NCI-H2227 treated with DMSO at 0.1 percent for 48 hours (cell line): ENCODE measurements around the gene ALPI.
"Not testable (repeated sequence)": the region's sequence is repeated elsewhere in the genome, so short reads cannot be mapped to it uniquely, and the experiment has no call there.

Experiments used
- DNase-seq: peaks from one replicate; lab custom pipeline; 2025; lab: John Stamatoyannopoulos, UW

ALPI gene

GRCh38 chr2:232441922-232442321 lies 14.0 kb upstream of the ALPI start:
- not testable (repeated sequence) for DNase-seq

DNA sequence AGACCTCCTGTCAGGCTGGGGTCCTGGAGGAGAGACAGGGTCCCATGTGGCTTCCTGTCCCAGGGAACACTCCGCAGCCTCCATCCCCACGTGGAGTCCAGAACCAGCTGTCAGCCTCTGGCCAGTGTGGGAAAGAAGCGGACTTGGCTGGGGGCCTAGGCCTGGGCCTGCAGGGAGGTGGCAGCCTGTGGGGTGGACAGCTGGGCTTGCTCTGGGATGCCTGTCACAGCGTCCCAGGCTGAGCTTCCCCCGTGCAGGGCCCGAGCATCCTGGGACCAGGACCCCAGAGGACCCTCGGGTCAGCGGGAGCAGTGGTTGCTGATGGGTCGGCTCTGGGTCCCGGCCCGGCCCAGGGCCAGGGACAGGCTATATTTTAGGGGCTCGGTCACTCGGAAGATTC lies 13.5 kb upstream of the ALPI start:
- not testable (repeated sequence) for DNase-seq

DNA sequence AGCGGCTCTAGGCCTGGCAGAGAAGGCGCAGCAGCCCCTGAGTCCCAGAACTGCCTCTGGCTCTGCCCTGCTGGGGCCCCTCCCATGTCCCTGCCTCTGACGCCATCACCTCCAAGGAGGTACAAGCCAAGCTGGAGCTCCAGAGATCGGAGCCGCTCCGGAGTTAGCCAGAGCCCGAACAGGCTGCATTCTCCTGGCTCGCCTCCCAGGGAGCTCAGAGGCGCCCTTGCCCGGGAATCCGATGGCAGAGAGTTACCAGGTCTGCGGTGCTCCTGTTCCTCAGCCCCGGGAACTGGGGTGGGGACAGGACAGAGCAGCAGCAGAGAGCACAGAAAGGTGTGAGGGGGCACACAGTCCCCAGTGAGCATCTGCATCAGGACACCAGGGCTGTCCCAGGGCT lies 12.9 kb upstream of the ALPI start:
- not testable (repeated sequence) for DNase-seq

- not testable (repeated sequence) for DNase-seq
Observed at GRCh38 chr2:232443669-232444408, 12.1 kb upstream of the ALPI start.

- no peak for DNase-seq
Observed at GRCh38 chr2:232444409-232445148, 11.4 kb upstream of the ALPI start.

GRCh38 chr2:232445149-232445885 lies 10.6 kb upstream of the ALPI start:
- not testable (repeated sequence) for DNase-seq

GRCh38 chr2:232446266-232446777 lies 9.6 kb upstream of the ALPI start:
- DNase-seq, result not testable (repeated sequence)

- DNase-seq, result no peak
Observed at GRCh38 chr2:232447091-232447620, 8.8 kb upstream of the ALPI start.

- no peak for DNase-seq
Observed at GRCh38 chr2:232447638-232448303, 8.2 kb upstream of the ALPI start.

DNA sequence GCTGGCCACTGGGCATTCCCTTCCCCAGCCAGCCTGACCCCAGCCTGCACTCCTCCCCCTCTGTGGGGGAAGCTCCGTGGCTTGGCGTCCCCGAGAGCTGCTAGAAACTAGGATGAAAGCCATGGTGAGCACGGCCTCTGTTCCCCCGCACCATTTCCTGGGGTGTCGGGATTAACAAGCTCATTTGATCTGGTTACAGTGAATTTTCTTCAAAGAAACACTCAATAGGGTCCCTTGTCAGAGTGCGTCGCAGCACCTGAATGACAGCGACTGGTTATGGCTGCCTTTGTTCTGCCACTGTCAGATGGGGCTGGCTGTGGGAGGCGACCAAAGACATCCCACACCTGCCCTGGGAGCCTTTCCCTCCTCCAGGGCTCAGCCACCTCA lies 7.7 kb upstream of the ALPI start:
- no peak for DNase-seq

DNA sequence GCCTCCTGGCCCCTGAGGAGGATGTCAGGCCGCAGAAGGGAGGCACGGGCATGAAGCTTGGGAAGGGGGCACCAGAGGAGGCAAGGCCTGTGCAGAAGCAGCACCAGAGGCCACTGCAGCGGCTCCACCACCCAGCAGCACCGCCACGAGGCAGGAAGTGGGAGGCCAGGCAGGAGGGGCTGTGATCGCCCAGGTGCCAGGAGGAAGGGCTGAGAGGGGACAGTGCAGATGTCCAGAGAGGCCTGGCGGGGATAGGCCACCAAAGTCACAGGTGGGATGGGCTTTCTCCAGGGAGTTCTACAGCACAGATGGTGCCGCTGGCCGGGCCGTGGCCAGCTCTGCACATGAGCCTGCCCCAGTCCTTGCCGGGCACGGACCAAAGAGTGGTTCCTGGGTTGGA lies 6.0 kb upstream of the ALPI start:
- DNase-seq, result no peak

DNA sequence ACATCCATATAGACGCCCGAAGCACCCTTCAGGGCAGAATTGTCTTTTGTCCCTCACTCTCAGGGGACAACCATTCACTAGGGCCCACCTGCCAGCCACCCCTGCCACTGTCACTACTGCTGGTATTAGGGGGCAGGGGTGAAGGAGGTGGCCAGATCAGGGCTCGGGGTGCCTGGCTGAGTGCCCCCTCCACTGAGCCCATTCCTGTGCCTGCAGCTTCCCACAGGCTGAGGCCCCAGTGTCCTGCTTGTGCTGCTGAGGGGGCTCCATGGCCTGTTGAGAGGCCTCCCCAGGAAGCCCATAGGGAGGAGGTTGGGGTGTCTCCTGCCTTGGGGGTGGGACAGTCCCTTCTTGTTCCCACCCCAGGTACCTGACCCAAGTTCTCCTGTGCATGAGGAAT lies 4.3 kb upstream of the ALPI start:
- DNase-seq, result not testable (repeated sequence)

DNA sequence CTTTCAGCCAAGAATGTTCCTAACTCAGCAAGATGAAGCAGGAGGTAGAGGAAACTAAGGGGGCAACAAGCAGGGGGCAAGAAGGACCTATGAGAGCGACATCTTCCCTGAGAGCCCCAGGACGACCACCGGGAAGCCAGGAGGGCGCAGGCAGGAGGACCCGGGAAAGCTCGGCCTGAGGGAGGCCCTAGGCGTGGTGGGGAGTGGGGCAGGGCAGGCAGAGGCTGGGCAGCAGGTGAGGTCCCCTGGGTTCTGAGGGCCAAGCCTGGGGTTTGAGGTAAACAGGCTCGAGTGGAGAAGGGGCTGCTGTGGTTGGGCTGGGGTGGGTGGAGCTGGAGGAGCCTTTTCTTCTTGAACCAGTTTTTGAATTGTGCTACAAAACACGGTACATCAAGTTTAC lies 1.3 kb upstream of the ALPI start:
- DNase-seq, result no peak

DNA sequence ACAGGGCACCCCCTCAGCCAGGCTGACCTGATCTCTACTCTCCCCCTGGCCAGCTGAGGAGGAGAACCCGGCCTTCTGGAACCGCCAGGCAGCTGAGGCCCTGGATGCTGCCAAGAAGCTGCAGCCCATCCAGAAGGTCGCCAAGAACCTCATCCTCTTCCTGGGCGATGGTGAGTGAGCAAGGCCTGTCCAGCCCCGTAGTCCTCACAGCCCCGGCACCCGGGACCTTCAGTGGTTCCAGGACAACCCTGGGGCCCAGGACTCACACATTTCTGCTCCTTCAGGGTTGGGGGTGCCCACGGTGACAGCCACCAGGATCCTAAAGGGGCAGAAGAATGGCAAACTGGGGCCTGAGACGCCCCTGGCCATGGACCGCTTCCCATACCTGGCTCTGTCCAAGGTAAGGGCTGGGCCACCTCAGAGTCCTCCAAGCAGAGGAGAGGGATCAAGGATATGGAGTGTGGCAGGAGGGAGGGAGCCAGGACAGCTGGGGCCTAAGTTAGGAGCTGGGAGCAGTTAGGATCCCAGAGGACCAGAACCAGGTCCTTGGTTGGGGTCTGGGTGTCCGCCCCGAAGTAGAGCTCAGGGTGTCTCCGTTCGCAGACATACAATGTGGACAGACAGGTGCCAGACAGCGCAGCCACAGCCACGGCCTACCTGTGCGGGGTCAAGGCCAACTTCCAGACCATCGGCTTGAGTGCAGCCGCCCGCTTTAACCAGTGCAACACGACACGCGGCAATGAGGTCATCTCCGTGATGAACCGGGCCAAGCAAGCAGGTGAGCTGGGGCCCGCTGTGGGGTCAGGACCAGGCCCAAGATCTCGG lies 555 bp downstream of the ALPI start:
- no peak for DNase-seq

DNA sequence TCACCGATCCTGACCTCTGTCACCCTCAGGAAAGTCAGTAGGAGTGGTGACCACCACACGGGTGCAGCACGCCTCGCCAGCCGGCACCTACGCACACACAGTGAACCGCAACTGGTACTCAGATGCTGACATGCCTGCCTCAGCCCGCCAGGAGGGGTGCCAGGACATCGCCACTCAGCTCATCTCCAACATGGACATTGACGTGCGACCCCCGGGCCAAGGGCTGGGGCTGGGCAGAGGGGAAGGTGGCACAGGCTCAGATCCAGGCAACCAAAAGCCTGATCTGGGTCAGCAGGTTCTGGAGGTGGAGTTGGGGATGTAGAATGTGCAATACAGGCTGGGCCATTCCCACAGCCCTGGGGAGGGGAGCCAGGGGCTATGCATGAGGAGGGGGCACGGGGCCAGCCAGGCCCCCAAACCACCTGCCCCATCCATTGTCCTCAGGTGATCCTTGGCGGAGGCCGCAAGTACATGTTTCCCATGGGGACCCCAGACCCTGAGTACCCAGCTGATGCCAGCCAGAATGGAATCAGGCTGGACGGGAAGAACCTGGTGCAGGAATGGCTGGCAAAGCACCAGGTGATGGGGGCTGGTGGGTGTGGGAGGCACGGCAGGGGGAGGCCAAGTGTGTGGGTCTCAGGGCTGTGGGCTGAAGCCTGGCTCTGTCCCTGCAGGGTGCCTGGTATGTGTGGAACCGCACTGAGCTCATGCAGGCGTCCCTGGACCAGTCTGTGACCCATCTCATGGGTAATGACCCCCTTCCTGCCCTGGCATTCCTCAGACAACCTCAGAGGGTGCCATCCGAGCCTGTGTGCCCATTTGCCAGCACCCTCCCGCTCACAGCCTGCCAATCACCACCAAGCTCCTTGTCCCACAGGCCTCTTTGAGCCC lies 1.4 kb downstream of the ALPI start:
- no peak for DNase-seq

- DNase-seq, result no peak
Observed at GRCh38 chr2:232458051-232458660, 2.2 kb downstream of the ALPI start.

- DNase-seq, result no peak
Observed at GRCh38 chr2:232458661-232459418, 2.9 kb downstream of the ALPI start.

DNA sequence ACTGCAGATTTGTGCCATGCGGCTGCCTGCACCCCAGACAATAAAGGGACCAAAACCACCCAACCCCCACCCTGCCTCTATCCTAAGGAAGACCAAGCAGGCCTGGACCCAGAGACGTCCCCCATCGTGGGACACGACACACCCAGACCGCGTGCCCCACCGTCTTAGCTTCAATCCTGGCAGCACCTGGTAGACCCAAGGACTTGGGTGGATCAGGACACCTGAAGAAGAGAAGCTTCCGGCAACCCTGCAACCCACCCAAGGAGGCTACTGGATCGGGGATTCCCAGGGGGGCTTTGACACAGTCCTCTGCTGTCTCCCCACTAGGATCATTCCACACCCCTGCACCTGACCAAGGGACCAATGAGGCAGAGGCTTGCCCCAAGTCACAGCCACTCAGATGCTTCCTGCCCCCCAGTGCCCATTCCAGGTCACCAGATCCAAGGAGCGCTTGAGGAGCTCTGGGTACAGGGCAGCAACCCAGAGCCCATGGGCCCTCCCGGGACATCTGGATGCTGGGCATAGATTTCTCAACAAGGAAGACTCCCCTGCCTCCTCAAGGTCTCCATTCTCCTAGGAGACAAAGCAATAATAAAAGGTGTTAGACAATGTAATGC lies 3.6 kb downstream of the ALPI start:
- DNase-seq, result no peak
